Upper lobe of right lung (tissue), 1 donor: ENCODE data around the gene NBL1. TPM values are rescaled to one million over a fixed set of nuclear protein-coding genes. Genes with fewer than 3 reads are reported as not detected.

Source experiments
- ATAC-seq: fragments of 200-7000 bp; cut with Tn5 transposase; one replicate; pipeline ENCODE4 v1.9.1; 2020; ENCODE audit warnings: mild to moderate bottlenecking, moderate library complexity
- DNase-seq: peaks from one replicate; pipeline ENCODE4 v3.0.0-alpha.2; 2020
- H3K27ac ChIP-seq: fragments of 200-600 bp; one replicate; pipeline ENCODE4 v1.8.0; 2022
- H3K27me3 ChIP-seq: fragments of 200-600 bp; one replicate; pipeline ENCODE4 v1.8.0; 2022; ENCODE audit warnings: mild to moderate bottlenecking
- H3K36me3 ChIP-seq: fragments of 200-600 bp; one replicate; pipeline ENCODE4 v1.8.0; 2022
- H3K4me1 ChIP-seq: fragments of 200-600 bp; one replicate; pipeline ENCODE4 v1.8.0; 2022
- H3K4me3 ChIP-seq: fragments of 200-600 bp; one replicate; pipeline ENCODE4 v1.8.0; 2022; ENCODE audit warnings: mild to moderate bottlenecking
- H3K9me3 ChIP-seq: fragments of 200-600 bp; one replicate; pipeline ENCODE4 v1.8.0; 2022
- intact Hi-C: fragments of 100-400 bp; cut with DNase I; formaldehyde crosslinking; loops from one replicate; pipeline ENCODE4 v1.11.0; 2022
- total RNA-seq: library from RNA; stranded (reverse); fragmentation: NEBNext Ultra II Directional; extraction: Animal tissue kit (Norgen Biotek cat#: 25700); gene quantifications from one replicate; pipeline ENCODE4 v1.2.1, GENCODE V29; 2021
- TF ChIP-seq, protein P1 (sequence below): fragments of 200-600 bp; IDR thresholded peaks from one replicate; pipeline ENCODE4 v1.8.0; 2022; ENCODE audit warnings: antibody characterized with exemption
- donor health status: DM: no; HTN: yes; CAD: no; lungs with severe emphysema.

The NBL1 gene
- total RNA-seq, 1 donor from 2014 or later, result 218 TPM

DNA sequence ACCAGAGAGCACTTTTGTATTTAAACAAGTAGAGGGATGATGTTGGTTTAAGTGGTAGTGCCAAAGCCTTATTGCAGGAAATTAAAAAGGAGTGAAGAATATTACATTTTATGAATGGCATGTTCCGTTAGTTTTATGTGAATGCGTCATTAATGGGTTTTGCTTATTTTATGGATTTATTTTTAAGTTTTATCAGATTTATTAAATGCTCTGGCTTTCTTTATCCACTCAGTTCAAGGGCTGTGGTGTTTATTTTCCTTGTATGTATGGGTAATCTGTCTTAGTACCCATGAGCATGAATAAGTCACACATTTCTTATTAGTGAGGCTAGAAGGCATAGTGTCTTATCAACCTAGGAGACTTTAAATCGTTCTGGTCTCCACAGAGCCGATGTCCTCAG is 41.6 kb upstream of the NBL1 start:
- H3K27ac ChIP-seq, result no peak overlapping the region
- H3K27me3 ChIP-seq, result no peaks in the 10 kb centered on the region
- DNase-seq (no peak), ATAC-seq (no peak)
- intact Hi-C loops, result no loop called here
- peaks cover 44% of the 10 kb centered on the region for H3K4me1 ChIP-seq
- H3K9me3 ChIP-seq, result no peaks in the 10 kb centered on the region
- H3K4me3 ChIP-seq, result no peak overlapping the region
- TF ChIP-seq, protein P1, sequence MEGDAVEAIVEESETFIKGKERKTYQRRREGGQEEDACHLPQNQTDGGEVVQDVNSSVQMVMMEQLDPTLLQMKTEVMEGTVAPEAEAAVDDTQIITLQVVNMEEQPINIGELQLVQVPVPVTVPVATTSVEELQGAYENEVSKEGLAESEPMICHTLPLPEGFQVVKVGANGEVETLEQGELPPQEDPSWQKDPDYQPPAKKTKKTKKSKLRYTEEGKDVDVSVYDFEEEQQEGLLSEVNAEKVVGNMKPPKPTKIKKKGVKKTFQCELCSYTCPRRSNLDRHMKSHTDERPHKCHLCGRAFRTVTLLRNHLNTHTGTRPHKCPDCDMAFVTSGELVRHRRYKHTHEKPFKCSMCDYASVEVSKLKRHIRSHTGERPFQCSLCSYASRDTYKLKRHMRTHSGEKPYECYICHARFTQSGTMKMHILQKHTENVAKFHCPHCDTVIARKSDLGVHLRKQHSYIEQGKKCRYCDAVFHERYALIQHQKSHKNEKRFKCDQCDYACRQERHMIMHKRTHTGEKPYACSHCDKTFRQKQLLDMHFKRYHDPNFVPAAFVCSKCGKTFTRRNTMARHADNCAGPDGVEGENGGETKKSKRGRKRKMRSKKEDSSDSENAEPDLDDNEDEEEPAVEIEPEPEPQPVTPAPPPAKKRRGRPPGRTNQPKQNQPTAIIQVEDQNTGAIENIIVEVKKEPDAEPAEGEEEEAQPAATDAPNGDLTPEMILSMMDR, result no peak
- H3K36me3 ChIP-seq, result no peaks in the 10 kb centered on the region

DNA sequence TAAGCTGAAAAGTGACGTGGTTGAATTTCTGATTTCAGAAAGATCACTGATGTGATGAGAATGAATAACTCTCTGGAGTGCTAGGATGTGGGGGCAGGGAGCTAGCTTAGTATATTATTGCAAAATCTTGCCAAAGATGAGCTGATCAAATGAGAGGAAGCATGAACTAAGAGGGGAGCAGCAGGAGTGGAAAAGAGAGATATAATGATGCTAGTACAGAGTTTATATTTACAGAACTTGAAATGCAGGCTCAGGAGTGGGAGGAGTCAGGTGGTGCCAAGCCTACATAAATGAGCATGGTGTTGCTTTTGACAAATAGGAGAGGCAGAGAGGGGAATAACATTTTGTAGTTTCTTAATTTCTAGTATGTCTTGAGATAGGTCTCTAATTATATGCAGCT is 38.1 kb upstream of the NBL1 start:
- H3K4me1 ChIP-seq, result peaks cover 28% of the 10 kb centered on the region
- no peak overlapping the region for H3K27ac ChIP-seq
- ATAC-seq (no peak), DNase-seq (no peak)
- intact Hi-C loops, result no loop called here
- no peaks in the 10 kb centered on the region for H3K27me3 ChIP-seq
- no peaks in the 10 kb centered on the region for H3K36me3 ChIP-seq
- TF ChIP-seq, protein P1, result no peak
- no peaks in the 10 kb centered on the region for H3K9me3 ChIP-seq
- H3K4me3 ChIP-seq, result no peak overlapping the region

DNA sequence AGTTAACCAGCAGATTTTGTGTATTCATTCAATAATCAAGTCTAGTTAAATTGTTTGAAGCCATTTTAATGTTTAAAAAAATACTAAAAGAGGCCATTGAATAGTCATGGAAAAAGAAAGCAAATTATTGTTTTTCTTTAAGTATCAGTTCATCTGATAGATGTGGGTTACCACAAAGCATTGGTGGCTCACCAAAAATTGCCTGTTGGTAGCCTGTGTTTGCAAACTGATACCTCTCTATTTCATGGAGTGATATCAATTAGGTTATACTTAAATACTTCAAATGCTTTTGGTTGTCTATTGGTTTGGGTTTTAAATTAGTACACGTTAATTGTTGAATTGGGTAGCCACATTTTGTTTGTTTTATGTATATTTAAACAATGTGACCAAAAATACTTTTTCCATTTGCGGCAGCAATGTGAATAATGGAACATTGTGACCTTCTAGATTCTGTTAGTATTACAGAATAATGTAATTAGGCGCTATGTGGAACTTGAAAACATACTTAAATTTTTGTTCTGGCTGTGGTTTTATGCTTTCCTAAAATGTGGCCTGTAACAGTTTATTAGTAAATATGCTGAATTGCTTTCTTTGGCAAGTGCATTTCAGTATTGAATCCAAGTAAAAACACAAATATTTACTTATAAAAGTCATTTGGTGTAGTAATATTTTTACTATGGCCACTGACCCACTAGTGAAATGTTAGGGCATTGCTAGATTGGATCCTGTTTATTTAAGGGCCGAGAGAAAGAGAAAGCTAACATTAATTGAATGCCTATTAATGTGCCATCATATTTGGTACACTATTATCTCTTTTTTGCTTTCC is 37.1 kb upstream of the NBL1 start:
- Histone ChIP-seq H3K4me3 (no peak overlapping the region), H3K9me3 (no peaks in the 10 kb centered on the region), H3K36me3 (no peaks in the 10 kb centered on the region), H3K4me1 (peaks cover 30% of the 10 kb centered on the region), H3K27ac (no peak overlapping the region), H3K27me3 (no peaks in the 10 kb centered on the region)
- intact Hi-C loops, result no loop called here
- TF ChIP-seq, protein P1, result no peak
- no peak for DNase-seq
- ATAC-seq, result no peak

DNA sequence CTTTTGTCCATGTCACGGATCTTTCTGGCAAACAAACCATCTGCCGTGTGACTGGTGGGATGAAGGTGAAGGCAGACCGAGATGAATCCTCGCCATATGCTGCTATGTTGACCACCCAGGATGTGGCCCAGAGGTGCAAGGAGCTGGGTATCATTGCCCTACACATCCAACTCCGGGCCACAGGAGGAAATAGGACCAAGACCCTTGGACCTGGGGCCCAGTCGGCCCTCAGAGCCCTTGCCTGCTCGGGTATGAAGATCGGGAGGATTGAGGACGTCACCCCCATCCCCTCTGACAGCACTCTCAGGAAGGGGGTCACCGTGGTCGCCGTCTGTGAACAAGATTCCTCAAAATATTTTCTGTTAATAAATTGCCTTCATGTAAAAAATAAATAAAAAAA is 35.9 kb upstream of the NBL1 start:
- no peaks in the 10 kb centered on the region for H3K36me3 ChIP-seq
- no peak overlapping the region for H3K4me3 ChIP-seq
- no peak for DNase-seq
- H3K27ac ChIP-seq, result no peak overlapping the region
- intact Hi-C loops, result no loop called here
- ATAC-seq, result no peak
- H3K9me3 ChIP-seq, result no peaks in the 10 kb centered on the region
- H3K27me3 ChIP-seq, result no peaks in the 10 kb centered on the region
- TF ChIP-seq, protein P1, result no peak
- peaks cover 30% of the 10 kb centered on the region for H3K4me1 ChIP-seq

DNA sequence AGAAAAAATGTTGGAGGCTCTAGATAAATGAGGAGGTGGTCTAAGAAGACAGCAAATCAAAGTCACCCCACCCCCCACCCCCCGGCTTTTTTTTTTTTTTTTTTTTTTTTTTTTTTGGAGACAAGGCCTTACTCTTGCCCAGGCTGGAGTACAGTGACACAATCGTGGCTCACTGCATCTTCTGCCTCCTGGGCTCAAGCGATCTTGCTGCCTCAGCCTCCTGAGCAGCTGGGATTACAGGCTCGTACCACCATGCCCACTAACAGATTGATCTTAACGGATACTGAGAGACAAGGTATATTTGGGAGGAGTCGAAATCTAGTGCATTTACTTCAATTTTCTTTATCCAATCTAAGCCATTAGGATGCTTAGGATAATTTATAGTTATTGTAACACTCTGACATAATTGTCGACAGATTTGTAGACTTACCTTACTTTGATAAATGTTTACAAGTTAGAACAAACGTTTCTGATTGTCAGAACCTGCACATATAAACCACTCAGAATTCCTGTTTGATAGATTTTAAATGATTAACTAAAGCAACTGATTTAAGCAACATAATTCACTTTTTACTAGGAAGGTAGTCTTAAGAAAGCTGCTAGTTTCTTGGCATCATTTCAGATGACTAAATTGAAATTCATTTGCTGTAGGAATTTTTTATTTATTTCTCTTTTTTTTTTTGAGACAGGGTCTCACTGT is 33.7 kb upstream of the NBL1 start:
- intact Hi-C loops, result no loop called here
- Histone ChIP-seq H3K4me1 (peaks cover 28% of the 10 kb centered on the region), H3K27me3 (no peaks in the 10 kb centered on the region), H3K4me3 (no peak overlapping the region), H3K27ac (no peak overlapping the region), H3K36me3 (peaks cover 4% of the 10 kb centered on the region), H3K9me3 (no peaks in the 10 kb centered on the region)
- TF ChIP-seq, protein P1, result no peak
- no peak for ATAC-seq
- no peak for DNase-seq
